Tongue (tissue), 2 donors: Measurements from ENCODE around the gene RABIF. TPM values are rescaled to one million over a fixed set of nuclear protein-coding genes. Genes with fewer than 3 reads are reported as not detected.

Source experiments
- DNase-seq: peaks from one replicate; pipeline ENCODE4 v3.0.0-alpha.2; 2015
- total RNA-seq: library from RNA; depleted of rRNA; stranded (reverse); fragments of >200 nt; gene quantifications from one replicate; pipeline ENCODE4 v1.2.3, GENCODE V29; 2014

Gene RABIF
- total RNA-seq, 1 donor from 2014 or later = 2.4 TPM

- no peak for DNase-seq
Observed at GRCh38 chr1:202871367-202871766, 17.6 kb downstream of the RABIF start.

GRCh38 chr1:202862679-202863560, 26.0 kb downstream of the RABIF start:
- no peak for DNase-seq

GRCh38 chr1:202861420-202862132, 27.4 kb downstream of the RABIF start:
- DNase-seq = peak; percentile 91

DNA sequence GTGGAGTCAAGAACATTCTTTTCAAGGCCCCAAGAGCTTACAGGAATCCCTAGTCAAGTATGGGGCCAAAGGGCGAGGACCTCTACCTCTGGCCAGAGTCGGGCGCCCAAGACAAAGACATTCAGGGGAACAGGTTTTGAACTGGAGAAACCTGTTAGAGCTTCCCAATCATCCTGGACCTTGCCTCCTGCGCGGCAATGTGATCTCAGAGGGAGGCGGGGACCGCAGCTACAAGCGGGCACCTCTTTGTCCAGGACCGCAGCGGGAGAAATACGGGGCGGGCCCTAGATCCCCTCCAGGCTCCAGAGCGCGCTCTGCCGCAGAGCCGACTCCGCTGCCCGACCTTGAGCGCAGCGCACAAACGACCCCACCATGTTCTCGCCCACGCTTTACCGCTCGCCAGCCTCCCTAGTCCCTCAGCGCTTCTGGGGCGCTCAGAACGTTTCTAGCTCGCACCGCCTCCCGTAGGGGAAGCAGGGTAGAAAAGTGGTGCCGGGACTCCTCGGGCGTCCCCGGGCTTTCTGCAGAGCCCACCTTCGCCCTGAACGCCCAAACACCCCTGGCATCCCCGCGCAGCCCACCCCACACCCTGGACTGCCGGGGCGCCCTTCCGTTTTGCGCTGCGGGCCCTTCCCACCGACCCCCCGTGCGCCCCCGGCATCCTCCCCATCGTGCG, 28.1 kb downstream of the RABIF start:
- peak; percentile 58 for DNase-seq

DNA sequence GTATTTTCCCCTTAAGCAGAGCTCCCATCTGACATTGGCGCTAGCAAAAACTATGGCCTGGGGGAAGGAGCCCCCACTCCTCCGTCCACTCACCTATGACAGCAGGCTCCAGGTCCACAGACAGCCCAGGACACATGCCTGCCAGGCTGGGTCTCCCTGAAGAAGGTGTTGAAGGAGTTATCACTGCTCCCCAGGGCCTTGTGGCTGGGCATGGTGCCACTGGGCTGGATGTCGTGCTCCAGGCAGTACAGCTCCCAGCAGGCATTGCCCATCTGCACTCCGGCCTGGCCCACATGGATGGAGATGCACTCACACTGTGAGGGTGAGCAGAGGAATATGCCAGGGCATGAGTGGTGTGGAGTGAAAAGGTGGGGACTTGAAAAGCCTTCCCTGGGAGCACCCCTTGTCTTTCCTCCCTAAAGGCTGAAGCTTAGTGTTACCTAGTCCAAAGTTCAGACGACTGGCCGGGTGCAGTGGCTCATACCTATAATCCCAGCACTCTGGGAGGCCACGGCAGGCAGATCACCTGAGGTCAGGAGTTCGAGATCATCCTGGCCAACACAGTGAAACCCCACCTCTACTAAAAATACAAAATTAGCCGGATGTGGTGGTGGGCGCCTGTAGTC, 30.0 kb downstream of the RABIF start:
- no peak for DNase-seq

DNA sequence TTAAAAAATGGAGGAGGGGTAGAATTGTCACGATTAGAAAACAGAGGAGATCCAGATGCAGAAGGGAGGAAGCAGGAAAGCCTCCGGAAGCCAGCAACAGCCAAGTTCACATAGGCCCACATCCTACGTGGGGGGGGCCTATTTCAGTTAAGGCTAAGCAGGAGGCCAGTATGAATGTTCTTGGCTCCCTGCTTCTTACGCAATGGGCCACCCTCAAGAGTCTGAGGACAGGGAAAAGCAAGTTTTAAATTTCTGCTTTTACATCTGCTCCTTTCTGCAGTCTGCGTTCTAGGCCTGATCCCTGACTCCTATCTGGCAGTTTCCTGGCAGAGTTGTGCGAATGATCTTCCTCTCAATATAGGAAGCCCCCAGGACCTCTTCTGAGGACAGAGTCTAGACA, 30.6 kb downstream of the RABIF start:
- DNase-seq = peak; percentile 75

DNA sequence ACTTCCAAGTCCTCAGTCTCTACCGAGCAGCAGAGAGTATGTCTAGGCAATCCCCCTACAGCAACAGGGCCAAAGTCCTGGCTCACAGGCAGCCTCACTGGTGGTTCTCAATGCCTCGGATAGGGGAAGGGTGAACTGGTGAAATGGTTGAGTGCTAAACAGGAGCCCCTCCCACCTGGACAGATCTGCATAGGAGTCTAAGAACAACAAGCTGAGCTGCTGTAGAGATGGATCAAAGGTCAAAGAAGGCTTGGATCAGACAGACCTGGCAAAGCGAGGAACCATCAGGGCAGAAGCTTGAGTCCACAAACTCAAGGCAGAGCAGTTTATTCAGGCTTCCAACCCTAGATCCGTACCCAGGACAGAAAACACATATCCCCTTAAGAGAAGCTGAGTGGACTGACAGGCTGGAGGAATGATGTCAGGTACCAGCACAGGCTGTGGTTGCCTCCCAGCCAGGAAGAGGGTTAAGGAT, 31.8 kb downstream of the RABIF start:
- DNase-seq = no peak

- no peak for DNase-seq
Observed at GRCh38 chr1:202856014-202856413, 32.9 kb downstream of the RABIF start.

DNA sequence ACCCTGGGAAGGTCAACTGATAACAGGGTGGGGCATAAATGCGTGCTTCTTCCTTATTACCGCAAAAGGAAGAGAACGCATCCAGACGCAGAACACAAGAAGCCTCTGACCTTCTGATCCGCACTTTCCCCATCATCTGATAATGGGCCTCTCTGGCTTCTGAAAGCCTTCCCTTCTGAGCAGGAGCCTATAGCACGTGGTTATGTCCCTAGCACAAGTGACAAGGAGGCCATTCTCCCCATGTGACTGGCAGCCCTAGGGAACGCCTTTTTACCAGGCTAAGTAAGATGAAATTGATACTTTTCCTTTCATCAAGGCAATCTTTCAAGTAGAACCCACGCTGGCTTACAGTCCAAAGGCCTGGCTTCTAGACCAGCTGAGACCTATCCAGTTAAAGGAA, 34.2 kb downstream of the RABIF start:
- DNase-seq = no peak

DNA sequence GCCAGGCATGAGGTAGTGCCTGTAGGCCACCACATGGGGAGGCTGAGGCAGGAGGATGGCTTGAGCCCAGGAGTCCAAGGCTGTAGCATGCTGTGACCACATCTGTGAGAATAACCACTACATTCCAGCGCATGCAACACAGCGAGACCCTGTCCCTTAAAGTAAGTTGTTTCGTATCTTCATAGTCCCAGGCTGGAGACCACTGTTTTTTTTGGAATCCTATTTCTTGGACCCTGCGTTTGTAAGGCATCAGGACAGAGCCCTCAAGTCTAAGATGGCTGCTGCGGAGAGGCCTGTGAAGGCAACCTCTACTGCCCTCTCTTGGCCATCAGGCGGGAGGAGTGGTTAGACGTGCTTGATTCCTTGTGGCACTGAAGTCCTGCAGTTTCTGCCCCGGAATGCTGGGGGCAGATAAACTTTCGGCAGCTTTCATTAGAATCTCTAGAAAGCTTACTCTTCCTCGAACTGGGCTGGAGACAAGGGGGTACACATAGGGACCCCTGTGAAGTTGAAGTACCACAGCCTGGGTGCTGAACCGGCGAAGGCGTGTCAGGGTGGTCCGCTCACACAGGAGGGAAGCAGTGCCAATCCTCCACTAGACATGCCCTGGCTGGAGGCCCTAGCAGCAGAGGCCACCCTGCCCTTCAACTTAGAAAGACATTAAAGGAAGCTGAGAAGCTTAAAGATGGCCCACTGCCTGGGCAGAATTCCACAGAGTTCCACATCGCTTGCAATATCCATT, 36.6 kb downstream of the RABIF start:
- peak; percentile 50 for DNase-seq

GRCh38 chr1:202850593-202851362, 38.2 kb downstream of the RABIF start:
- no peak for DNase-seq

- no peak for DNase-seq
Observed at GRCh38 chr1:202848191-202848542, 40.8 kb downstream of the RABIF start.

DNA sequence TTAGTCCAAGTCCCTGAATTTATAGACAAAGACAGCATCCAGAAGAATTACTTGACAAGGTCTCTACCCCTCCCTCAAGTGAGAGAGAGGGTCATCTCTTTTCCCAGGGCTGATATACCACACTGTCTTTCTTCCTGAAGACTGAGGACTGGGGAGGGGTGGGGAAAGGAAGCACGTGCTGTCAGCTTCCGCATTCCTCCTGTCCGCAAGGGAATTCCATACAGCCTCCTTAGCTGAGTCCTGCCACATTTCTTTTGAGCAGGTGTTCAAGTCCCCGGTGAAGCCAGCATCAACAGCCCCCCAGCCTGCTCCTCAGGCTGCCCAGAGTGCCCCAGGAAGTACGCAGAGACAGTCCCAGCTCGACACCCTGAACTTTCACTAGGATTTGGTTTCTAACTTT, 44.0 kb downstream of the RABIF start:
- no peak for DNase-seq

- no peak for DNase-seq
Observed at GRCh38 chr1:202844259-202844658, 44.7 kb downstream of the RABIF start.

- peak; percentile 28 for DNase-seq
Observed at GRCh38 chr1:202843081-202843480, 45.9 kb downstream of the RABIF start.

GRCh38 chr1:202837746-202838262, 51.1 kb downstream of the RABIF start:
- no peak for DNase-seq

GRCh38 chr1:202836623-202837403, 52.1 kb downstream of the RABIF start:
- DNase-seq = peak; percentile 53

- no peak for DNase-seq
Observed at GRCh38 chr1:202835548-202836072, 53.3 kb downstream of the RABIF start.

- no peak for DNase-seq
Observed at GRCh38 chr1:202834771-202835547, 54.0 kb downstream of the RABIF start.
